Left ventricle myocardium inferior (tissue), 1 donor: Measurements from ENCODE around the gene CCDC167. TPM values are rescaled to one million over a fixed set of nuclear protein-coding genes. Genes with fewer than 3 reads are reported as not detected.

Experiments used
- DNase-seq: peaks from one replicate; pipeline ENCODE4 v3.0.0-alpha.2; 2020
- H3K27ac ChIP-seq: fragments of 200-600 bp; replicated peaks from 2 replicates; pipeline ENCODE4 v1.8.0; 2021
- H3K27me3 ChIP-seq: fragments of 200-600 bp; 2 replicates; pipeline ENCODE4 v1.8.0; 2021; ENCODE audit warnings: low read depth
- H3K36me3 ChIP-seq: fragments of 200-600 bp; 2 replicates; pipeline ENCODE4 v1.8.0; 2021
- H3K4me1 ChIP-seq: fragments of 200-600 bp; 2 replicates; pipeline ENCODE4 v1.8.0; 2021
- H3K4me3 ChIP-seq: fragments of 200-600 bp; 2 replicates; pipeline ENCODE4 v1.8.0; 2021; ENCODE audit warnings: mild to moderate bottlenecking, moderate library complexity
- H3K9me3 ChIP-seq: fragments of 200-600 bp; replicated peaks from 2 replicates; pipeline ENCODE4 v1.8.0; 2021
- CTCF ChIP-seq: fragments of 200-600 bp; IDR thresholded peaks from 2 replicates; pipeline ENCODE4 v1.8.0; 2021; ENCODE audit warnings: antibody characterized with exemption, mild to moderate bottlenecking, borderline replicate concordance
- intact Hi-C: fragments of 100-400 bp; cut with micrococcal nuclease; formaldehyde crosslinking; loops from one replicate; pipeline ENCODE4 v1.11.0; 2022
- total RNA-seq: library from RNA; stranded (reverse); fragmentation: NEBNext Ultra II Directional; extraction: Animal tissue kit (Norgen Biotek cat#: 25700); gene quantifications from one replicate; pipeline ENCODE4 v1.2.1, GENCODE V29; 2021
- donor health status: DM: no; HTN: yes; CAD: no; lungs with severe emphysema.

The CCDC167 gene
- total RNA-seq, 1 donor from 2014 or later: 28.1 TPM

- intact Hi-C loops: no loop called here
- Histone ChIP-seq H3K27ac (no peak overlapping the region), H3K36me3 (peaks cover 93% of the 10 kb centered on the region), H3K27me3 (no peaks in the 10 kb centered on the region), H3K4me1 (peaks cover 8% of the 10 kb centered on the region), H3K9me3 (no peaks in the 10 kb centered on the region), H3K4me3 (no peak overlapping the region)
- DNase-seq: no peak
- no peak for TF ChIP-seq CTCF
Measured at GRCh38 chr6:37456816-37457560, 42.7 kb downstream of the CCDC167 start.

GRCh38 chr6:37456126-37456525 lies 43.6 kb downstream of the CCDC167 start:
- no peak overlapping the region for H3K27ac ChIP-seq
- H3K4me3 ChIP-seq: no peak overlapping the region
- DNase-seq: no peak
- no peaks in the 10 kb centered on the region for H3K9me3 ChIP-seq
- TF ChIP-seq CTCF: no peak
- intact Hi-C loops: no loop called here
- peaks cover 93% of the 10 kb centered on the region for H3K36me3 ChIP-seq
- H3K4me1 ChIP-seq: peaks cover 8% of the 10 kb centered on the region
- H3K27me3 ChIP-seq: no peaks in the 10 kb centered on the region

- Histone ChIP-seq H3K27me3 (no peaks in the 10 kb centered on the region), H3K27ac (no peak overlapping the region), H3K9me3 (no peaks in the 10 kb centered on the region), H3K36me3 (peaks cover 93% of the 10 kb centered on the region), H3K4me1 (peaks cover 8% of the 10 kb centered on the region), H3K4me3 (no peak overlapping the region)
- intact Hi-C loops: no loop called here
- no peak for TF ChIP-seq CTCF
- DNase-seq: no peak
Measured at GRCh38 chr6:37454420-37455140, 45.1 kb downstream of the CCDC167 start.

DNA sequence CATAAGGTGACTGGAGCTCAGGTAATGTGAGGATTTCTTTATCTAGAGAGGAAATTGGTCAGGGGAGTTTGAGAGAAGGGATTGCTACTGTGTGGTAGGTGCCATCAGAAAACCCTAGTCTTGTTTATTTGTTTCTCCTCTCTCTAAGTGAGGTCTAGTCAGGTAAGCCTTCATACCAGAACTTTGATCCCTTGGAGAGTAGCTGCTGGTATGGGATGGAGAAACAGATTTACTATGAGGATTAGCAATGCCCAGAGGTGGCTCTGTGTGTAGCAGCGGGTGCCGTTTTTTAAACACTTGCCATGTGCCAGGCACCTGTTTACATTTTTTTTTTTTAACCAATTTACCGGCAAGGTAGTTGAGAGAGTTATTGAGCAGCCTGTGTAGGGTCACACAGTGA lies 47.2 kb downstream of the CCDC167 start:
- intact Hi-C loops: no loop called here
- Histone ChIP-seq H3K27me3 (no peaks in the 10 kb centered on the region), H3K27ac (no peak overlapping the region), H3K9me3 (no peaks in the 10 kb centered on the region), H3K4me3 (no peak overlapping the region), H3K36me3 (peaks cover 93% of the 10 kb centered on the region), H3K4me1 (peaks cover 8% of the 10 kb centered on the region)
- TF ChIP-seq CTCF: no peak
- DNase-seq: no peak

- Histone ChIP-seq H3K27me3 (no peaks in the 10 kb centered on the region), H3K27ac (no peak overlapping the region)
- intact Hi-C loops: no loop called here
Measured at GRCh38 chr6:37451441-37452193, 48.1 kb downstream of the CCDC167 start.

More at GRCh38 chr6:37451441-37452193, 48.1 kb downstream of the CCDC167 start:
- no peak for DNase-seq
- H3K4me3 ChIP-seq: no peak overlapping the region
- H3K4me1 ChIP-seq: no peaks in the 10 kb centered on the region
- no peak for TF ChIP-seq CTCF
- H3K36me3 ChIP-seq: peaks cover 100% of the 10 kb centered on the region
- no peaks in the 10 kb centered on the region for H3K9me3 ChIP-seq
